ENCODE data around the gene CDH4.

DNA sequence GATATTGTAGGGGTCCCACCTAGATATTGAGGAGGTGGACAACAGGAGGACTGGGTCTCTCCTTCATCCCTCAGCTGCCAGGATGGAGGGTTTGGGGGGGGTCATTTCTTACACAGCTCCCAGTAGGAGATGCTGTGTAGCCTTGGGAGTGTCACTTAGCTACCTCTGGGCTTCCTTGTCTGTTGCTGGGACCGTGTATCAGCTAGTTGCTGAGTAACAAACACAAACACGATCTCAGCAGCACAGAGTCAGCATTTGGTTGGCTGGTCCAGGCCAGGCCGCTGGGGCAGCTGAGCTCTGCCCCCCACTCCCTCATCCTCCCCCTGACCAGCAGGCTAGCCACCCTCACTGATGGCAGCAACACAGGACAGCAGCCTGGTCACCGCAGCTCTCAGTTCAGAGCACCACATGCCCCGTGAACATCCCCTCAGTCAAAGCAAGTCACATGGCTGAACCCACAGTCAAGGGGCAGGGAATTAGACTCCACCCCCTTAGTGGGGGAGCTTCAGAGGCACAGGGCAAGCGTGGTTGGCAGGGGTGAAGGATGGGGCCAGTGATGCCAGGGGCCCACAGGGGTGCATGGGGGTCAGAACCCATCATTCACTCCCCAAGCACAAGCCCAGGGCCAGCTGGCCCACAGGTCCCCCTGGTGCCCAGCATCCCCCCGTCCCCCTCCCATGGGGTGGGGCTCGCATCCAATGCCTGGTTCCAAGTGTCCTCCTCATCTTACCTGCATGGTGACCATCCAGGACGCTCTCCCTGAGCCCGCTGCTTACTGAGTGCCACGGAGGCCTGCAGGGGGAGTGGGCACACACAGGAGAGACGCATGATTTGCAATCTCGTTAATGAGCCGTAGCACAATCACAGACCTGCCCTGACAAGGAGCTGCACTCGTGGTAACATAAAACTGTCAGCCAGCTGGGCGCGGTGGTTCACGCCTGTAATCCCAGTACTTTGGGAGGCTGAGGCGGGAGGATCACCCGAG lies 701.3 kb downstream of the CDH4 start:
- TF ChIP-seq, protein P1, sequence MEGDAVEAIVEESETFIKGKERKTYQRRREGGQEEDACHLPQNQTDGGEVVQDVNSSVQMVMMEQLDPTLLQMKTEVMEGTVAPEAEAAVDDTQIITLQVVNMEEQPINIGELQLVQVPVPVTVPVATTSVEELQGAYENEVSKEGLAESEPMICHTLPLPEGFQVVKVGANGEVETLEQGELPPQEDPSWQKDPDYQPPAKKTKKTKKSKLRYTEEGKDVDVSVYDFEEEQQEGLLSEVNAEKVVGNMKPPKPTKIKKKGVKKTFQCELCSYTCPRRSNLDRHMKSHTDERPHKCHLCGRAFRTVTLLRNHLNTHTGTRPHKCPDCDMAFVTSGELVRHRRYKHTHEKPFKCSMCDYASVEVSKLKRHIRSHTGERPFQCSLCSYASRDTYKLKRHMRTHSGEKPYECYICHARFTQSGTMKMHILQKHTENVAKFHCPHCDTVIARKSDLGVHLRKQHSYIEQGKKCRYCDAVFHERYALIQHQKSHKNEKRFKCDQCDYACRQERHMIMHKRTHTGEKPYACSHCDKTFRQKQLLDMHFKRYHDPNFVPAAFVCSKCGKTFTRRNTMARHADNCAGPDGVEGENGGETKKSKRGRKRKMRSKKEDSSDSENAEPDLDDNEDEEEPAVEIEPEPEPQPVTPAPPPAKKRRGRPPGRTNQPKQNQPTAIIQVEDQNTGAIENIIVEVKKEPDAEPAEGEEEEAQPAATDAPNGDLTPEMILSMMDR (IDR thresholded peaks at IDR 0.05): no peak
- TF ChIP-seq POLR2A (IDR thresholded peaks at IDR 0.05): no peak

Measured in ovary (tissue), 3 donors.